Bronchial epithelial cell (primary cell): ENCODE results near the gene RAB4A. TPM values are rescaled to one million over a fixed set of nuclear protein-coding genes. Genes with fewer than 3 reads are reported as not detected.

Experiments
- DNase-seq: peaks from one replicate; pipeline ENCODE4 v3.0.0-alpha.2; 2010; ENCODE audit warnings: low read depth
- FAIRE-seq: peaks from 2 replicates; lab custom pipeline; 2011; peaks lifted over from hg19 to GRCh38; lab: Jason Lieb, UNC
- H3K27me3 ChIP-seq: 2 replicates; pipeline ENCODE4 v1.5.1; 2011; ENCODE audit warnings: low read length; ENCODE audit not compliant: control insufficient read depth, insufficient read depth
- H3K36me3 ChIP-seq: 2 replicates; pipeline ENCODE4 v1.5.1; 2011; ENCODE audit warnings: low read length; ENCODE audit not compliant: control insufficient read depth, insufficient read depth
- H3K4me3 ChIP-seq: 2 replicates; pipeline ENCODE4 v1.5.1; 2011; ENCODE audit warnings: mild to moderate bottlenecking, low read depth, low read length, control low read depth
- CTCF ChIP-seq: IDR thresholded peaks from 2 replicates; pipeline ENCODE4 v1.5.1; 2011; ENCODE audit warnings: mild to moderate bottlenecking, moderate library complexity, low read length, control low read depth, inconsistent platforms; ENCODE audit not compliant: insufficient read depth, severe bottlenecking
- total RNA-seq: library from RNA; depleted of rRNA; stranded (reverse); fragments of >200 nt; gene quantifications from 2 replicates; pipeline ENCODE4 v1.2.1, GENCODE V29; 2014

RAB4A gene
- total RNA-seq, 1 donor from 2014 or later: 39.0 TPM

- FAIRE-seq (no peak), DNase-seq (no peak)
- H3K36me3 ChIP-seq: peaks cover 3% of the 10 kb centered on the region
- no peak for TF ChIP-seq CTCF
- no peak overlapping the region for H3K4me3 ChIP-seq
- H3K27me3 ChIP-seq: no peaks in the 10 kb centered on the region
Measured at GRCh38 chr1:229278120-229278741, 7.3 kb downstream of the RAB4A start.

GRCh38 chr1:229279242-229279641 lies 8.3 kb downstream of the RAB4A start:
- Histone ChIP-seq H3K4me3 (no peak overlapping the region), H3K36me3 (peaks cover 3% of the 10 kb centered on the region), H3K27me3 (no peaks in the 10 kb centered on the region)
- no peak for DNase-seq
- TF ChIP-seq CTCF: no peak
- no peak for FAIRE-seq

- no peak for TF ChIP-seq CTCF
- DNase-seq (no peak), FAIRE-seq (no peak)
- Histone ChIP-seq H3K27me3 (no peaks in the 10 kb centered on the region), H3K36me3 (peaks cover 3% of the 10 kb centered on the region), H3K4me3 (no peak overlapping the region)
Measured at GRCh38 chr1:229280037-229280828, 9.3 kb downstream of the RAB4A start.

GRCh38 chr1:229280921-229281320 lies 10.0 kb downstream of the RAB4A start:
- Histone ChIP-seq H3K27me3 (no peaks in the 10 kb centered on the region), H3K4me3 (no peak overlapping the region), H3K36me3 (peaks cover 3% of the 10 kb centered on the region)
- FAIRE-seq (no peak), DNase-seq (peak; percentile 63)
- TF ChIP-seq CTCF: no peak

- TF ChIP-seq CTCF: no peak
- FAIRE-seq: no peak
- H3K36me3 ChIP-seq: peaks cover 3% of the 10 kb centered on the region
- H3K27me3 ChIP-seq: no peaks in the 10 kb centered on the region
- no peak for DNase-seq
- no peak overlapping the region for H3K4me3 ChIP-seq
Measured at GRCh38 chr1:229281339-229281926, 10.5 kb downstream of the RAB4A start.
